ENCODE measurements around the gene PARD3B. TPM values are rescaled to one million over a fixed set of nuclear protein-coding genes. Genes with fewer than 3 reads are reported as not detected.

PARD3B gene
- total RNA-seq, 1 experiment from 2014 or later, result 3.9 TPM

- Histone ChIP-seq H3K4me3 (ENCODE audit: low read length) (no peak overlapping the region), H4K20me1 (ENCODE audit: low read length) (no peaks in the 10 kb centered on the region), H3K36me3 (ENCODE audit: low read depth, low read length) (no peaks in the 10 kb centered on the region), H3K4me2 (ENCODE audit: low read length) (no peak overlapping the region), H3K27ac (ENCODE audit: low read length) (no peak overlapping the region), H3K27me3 (ENCODE audit: low read length) (no peaks in the 10 kb centered on the region), H3K79me2 (ENCODE audit: low read length) (no peaks in the 10 kb centered on the region), H3K9me3 (ENCODE audit: low read length) (no peaks in the 10 kb centered on the region), H2AFZ (ENCODE audit: low read length) (no peak overlapping the region), H3F3A (ENCODE audit: low read length, unreplicated experiment) (no peaks in the 10 kb centered on the region), H3K4me1 (ENCODE audit: insufficient read depth, low read length) (no peaks in the 10 kb centered on the region), H3K9me2 (replicated peaks; ENCODE audit: low read length) (no peaks in the 10 kb centered on the region), H3K9ac (ENCODE audit: low read length) (no peak overlapping the region)
- intact Hi-C loops (cut with micrococcal nuclease), result no loop called here
- POLR2A ChIA-PET (ENCODE audit: unreplicated experiment), result no interaction called here
- CTCF ChIA-PET, result no interaction called here
- BruUV-seq (replicated peaks), result no TSS peak
- ATAC-seq (no peak), DNase-seq (no peak)
- no peak for TF ChIP-seq CTCF (conservative IDR thresholded peaks at IDR 0.05; ENCODE audit: low read depth, low read length)
- TF ChIP-seq EZH2phosphoT487 (IDR thresholded peaks at IDR 0.05; ENCODE audit: borderline replicate concordance, low read length), result no peak
- no peak for TF ChIP-seq EZH2 (IDR thresholded peaks at IDR 0.05; ENCODE audit: low read length, unreplicated experiment)
Observed at GRCh38 chr2:205011031-205011430, 465.8 kb downstream of the PARD3B start.

- no peaks in the 10 kb centered on the region for H3K36me3 ChIP-seq (ENCODE audit: low read depth, low read length)
- intact Hi-C loops (cut with micrococcal nuclease), result no loop called here
- no peak overlapping the region for H3K9ac ChIP-seq (ENCODE audit: low read length)
- POLR2A ChIA-PET (ENCODE audit: unreplicated experiment), result no interaction called here
- no peak overlapping the region for H3K4me2 ChIP-seq (ENCODE audit: low read length)
- no peaks in the 10 kb centered on the region for H3K9me2 ChIP-seq (replicated peaks; ENCODE audit: low read length)
- no peaks in the 10 kb centered on the region for H3K27me3 ChIP-seq (ENCODE audit: low read length)
- H3K9me3 ChIP-seq (ENCODE audit: low read length), result no peaks in the 10 kb centered on the region
- H4K20me1 ChIP-seq (ENCODE audit: low read length), result no peaks in the 10 kb centered on the region
- no peaks in the 10 kb centered on the region for H3K4me1 ChIP-seq (ENCODE audit: insufficient read depth, low read length)
- H3F3A ChIP-seq (ENCODE audit: low read length, unreplicated experiment), result no peaks in the 10 kb centered on the region
- no peak overlapping the region for H2AFZ ChIP-seq (ENCODE audit: low read length)
- H3K27ac ChIP-seq (ENCODE audit: low read length), result no peak overlapping the region
- no peak for ATAC-seq
- no TSS peak for BruUV-seq (replicated peaks)
- H3K4me3 ChIP-seq (ENCODE audit: low read length), result no peak overlapping the region
- TF ChIP-seq EZH2phosphoT487 (IDR thresholded peaks at IDR 0.05; ENCODE audit: borderline replicate concordance, low read length) (no peak), CTCF (conservative IDR thresholded peaks at IDR 0.05; ENCODE audit: low read depth, low read length) (no peak), EZH2 (IDR thresholded peaks at IDR 0.05; ENCODE audit: low read length, unreplicated experiment) (no peak)
- CTCF ChIA-PET, result no interaction called here
- no peak for DNase-seq
- H3K79me2 ChIP-seq (ENCODE audit: low read length), result no peaks in the 10 kb centered on the region
Observed at GRCh38 chr2:205012961-205013360, 467.7 kb downstream of the PARD3B start.

GRCh38 chr2:205013586-205013985 is 468.3 kb downstream of the PARD3B start:
- BruUV-seq (replicated peaks), result no TSS peak
- Histone ChIP-seq H3K79me2 (ENCODE audit: low read length) (no peaks in the 10 kb centered on the region), H3K9me2 (replicated peaks; ENCODE audit: low read length) (no peaks in the 10 kb centered on the region), H3K4me3 (ENCODE audit: low read length) (no peak overlapping the region), H3K9me3 (ENCODE audit: low read length) (no peaks in the 10 kb centered on the region), H3K4me2 (ENCODE audit: low read length) (no peak overlapping the region), H3K4me1 (ENCODE audit: insufficient read depth, low read length) (no peaks in the 10 kb centered on the region), H3K9ac (ENCODE audit: low read length) (no peak overlapping the region), H2AFZ (ENCODE audit: low read length) (no peak overlapping the region), H3K27ac (ENCODE audit: low read length) (no peak overlapping the region), H4K20me1 (ENCODE audit: low read length) (no peaks in the 10 kb centered on the region), H3K27me3 (ENCODE audit: low read length) (no peaks in the 10 kb centered on the region), H3K36me3 (ENCODE audit: low read depth, low read length) (no peaks in the 10 kb centered on the region), H3F3A (ENCODE audit: low read length, unreplicated experiment) (no peaks in the 10 kb centered on the region)
- ChIA-PET CTCF (no interaction called here), POLR2A (ENCODE audit: unreplicated experiment) (no interaction called here)
- DNase-seq, result no peak
- intact Hi-C loops (cut with micrococcal nuclease), result no loop called here
- ATAC-seq, result no peak
- TF ChIP-seq EZH2 (IDR thresholded peaks at IDR 0.05; ENCODE audit: low read length, unreplicated experiment) (no peak), CTCF (conservative IDR thresholded peaks at IDR 0.05; ENCODE audit: low read depth, low read length) (no peak), EZH2phosphoT487 (IDR thresholded peaks at IDR 0.05; ENCODE audit: borderline replicate concordance, low read length) (no peak)

Data from PC-3 (cell line).